Measurements from ENCODE around the gene NOA1.

DNA sequence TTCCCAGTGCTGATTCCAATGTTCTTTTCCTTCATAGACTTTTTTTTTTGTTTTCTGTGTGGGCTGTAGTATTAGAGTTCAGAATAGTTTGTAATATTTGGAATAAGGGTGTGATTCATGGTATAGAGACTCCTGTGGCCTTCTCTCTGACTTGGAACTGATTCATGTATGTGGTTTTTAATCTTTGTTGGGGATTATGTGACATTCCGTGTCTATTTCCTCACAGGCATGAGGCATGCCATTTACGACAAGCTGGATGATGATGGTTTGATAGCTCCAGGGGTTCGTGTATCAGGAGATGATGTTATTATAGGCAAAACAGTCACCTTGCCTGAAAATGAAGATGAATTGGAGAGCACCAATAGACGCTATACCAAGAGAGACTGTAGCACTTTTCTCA is 45.7 kb upstream of the NOA1 start:
- TF ChIP-seq, protein P1, sequence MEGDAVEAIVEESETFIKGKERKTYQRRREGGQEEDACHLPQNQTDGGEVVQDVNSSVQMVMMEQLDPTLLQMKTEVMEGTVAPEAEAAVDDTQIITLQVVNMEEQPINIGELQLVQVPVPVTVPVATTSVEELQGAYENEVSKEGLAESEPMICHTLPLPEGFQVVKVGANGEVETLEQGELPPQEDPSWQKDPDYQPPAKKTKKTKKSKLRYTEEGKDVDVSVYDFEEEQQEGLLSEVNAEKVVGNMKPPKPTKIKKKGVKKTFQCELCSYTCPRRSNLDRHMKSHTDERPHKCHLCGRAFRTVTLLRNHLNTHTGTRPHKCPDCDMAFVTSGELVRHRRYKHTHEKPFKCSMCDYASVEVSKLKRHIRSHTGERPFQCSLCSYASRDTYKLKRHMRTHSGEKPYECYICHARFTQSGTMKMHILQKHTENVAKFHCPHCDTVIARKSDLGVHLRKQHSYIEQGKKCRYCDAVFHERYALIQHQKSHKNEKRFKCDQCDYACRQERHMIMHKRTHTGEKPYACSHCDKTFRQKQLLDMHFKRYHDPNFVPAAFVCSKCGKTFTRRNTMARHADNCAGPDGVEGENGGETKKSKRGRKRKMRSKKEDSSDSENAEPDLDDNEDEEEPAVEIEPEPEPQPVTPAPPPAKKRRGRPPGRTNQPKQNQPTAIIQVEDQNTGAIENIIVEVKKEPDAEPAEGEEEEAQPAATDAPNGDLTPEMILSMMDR (IDR thresholded peaks at IDR 0.05; ENCODE audit: poor library complexity) = no peak
- TF ChIP-seq EZH2 (IDR thresholded peaks at IDR 0.05; ENCODE audit: borderline replicate concordance) (no peak), EZH2phosphoT487 (IDR thresholded peaks at IDR 0.05; ENCODE audit: low read depth, severe bottlenecking, unreplicated experiment) (no peak)

Measured in hepatocyte (in vitro differentiated cells).